GM12878 (cell line): ENCODE data around the gene MNT.

Source experiments
- DPF2 ChIP-seq: fragments of 450-650 bp; IDR thresholded peaks from 2 replicates; pipeline ENCODE4 v1.6.1; 2017; ENCODE audit warnings: mild to moderate bottlenecking
- POLR2A ChIP-seq: IDR thresholded peaks from 2 replicates; pipeline ENCODE4 v1.6.1; 2011; ENCODE audit warnings: low read depth, mild to moderate bottlenecking, low read length
- SMC3 ChIP-seq: IDR thresholded peaks from 2 replicates; pipeline ENCODE4 v1.6.1; 2011; ENCODE audit warnings: low read length, improper control_type of control experiment, borderline replicate concordance
- SUZ12 ChIP-seq: fragments of 200-600 bp; sonication (generic); IDR thresholded peaks from one replicate; pipeline ENCODE4 v1.6.1; 2018; ENCODE audit warnings: antibody characterized with exemption, mild to moderate bottlenecking; ENCODE audit not compliant: unreplicated experiment
- ZZZ3 ChIP-seq: IDR thresholded peaks from 2 replicates; pipeline ENCODE4 v1.6.1; 2011; ENCODE audit warnings: low read depth; ENCODE audit not compliant: control insufficient read depth, insufficient read length
- TF ChIP-seq, protein P1 (sequence below), 3 experiments: IDR thresholded peaks in 2 of 3; conservative IDR thresholded peaks in 1 of 3; 2 replicates each; pipeline ENCODE4 v1.5.1; 2011; ENCODE audit warnings: low read depth in 3 of 3, low read length in 3 of 3, mild to moderate bottlenecking in 3 of 3, control low read depth in 2 of 3, moderate library complexity in 2 of 3, inconsistent platforms in 1 of 3, mixed read lengths in 1 of 3; ENCODE audit not compliant: control insufficient read depth in 2 of 3, insufficient read depth in 1 of 3; ENCODE audit errors: extremely low read depth in 1 of 3
- TF ChIP-seq, protein P2 (sequence below): IDR thresholded peaks from 2 replicates; pipeline ENCODE4 v1.6.1; 2012; ENCODE audit warnings: low read depth, low read length, improper control_type of control experiment

DNA sequence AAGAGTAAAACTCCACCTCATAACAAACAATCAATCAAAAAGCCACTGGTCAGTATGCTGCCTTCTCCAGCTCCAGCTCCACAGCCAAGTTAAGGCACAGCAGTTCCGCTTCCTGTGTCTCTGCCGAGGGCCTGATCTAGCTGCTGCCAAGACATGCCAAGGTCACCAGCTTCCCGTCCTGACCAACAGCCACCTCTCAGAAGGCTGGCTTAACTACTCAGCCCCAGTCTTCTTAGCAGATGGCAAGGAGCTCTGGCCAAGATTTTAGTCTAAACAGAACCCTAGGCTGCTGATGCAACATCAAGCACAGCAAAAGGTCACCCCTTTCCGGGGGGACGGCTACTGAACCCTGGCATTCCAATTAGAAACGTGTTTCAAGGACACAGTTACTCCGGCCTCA, 17.7 kb upstream of the MNT start:
- TF ChIP-seq, protein P1, sequence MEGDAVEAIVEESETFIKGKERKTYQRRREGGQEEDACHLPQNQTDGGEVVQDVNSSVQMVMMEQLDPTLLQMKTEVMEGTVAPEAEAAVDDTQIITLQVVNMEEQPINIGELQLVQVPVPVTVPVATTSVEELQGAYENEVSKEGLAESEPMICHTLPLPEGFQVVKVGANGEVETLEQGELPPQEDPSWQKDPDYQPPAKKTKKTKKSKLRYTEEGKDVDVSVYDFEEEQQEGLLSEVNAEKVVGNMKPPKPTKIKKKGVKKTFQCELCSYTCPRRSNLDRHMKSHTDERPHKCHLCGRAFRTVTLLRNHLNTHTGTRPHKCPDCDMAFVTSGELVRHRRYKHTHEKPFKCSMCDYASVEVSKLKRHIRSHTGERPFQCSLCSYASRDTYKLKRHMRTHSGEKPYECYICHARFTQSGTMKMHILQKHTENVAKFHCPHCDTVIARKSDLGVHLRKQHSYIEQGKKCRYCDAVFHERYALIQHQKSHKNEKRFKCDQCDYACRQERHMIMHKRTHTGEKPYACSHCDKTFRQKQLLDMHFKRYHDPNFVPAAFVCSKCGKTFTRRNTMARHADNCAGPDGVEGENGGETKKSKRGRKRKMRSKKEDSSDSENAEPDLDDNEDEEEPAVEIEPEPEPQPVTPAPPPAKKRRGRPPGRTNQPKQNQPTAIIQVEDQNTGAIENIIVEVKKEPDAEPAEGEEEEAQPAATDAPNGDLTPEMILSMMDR (IDR thresholded peaks at IDR 0.05 in 2 of 3, conservative IDR thresholded peaks at IDR 0.05 in 1 of 3; ENCODE audit: control insufficient read depth in 2 of 3, extremely low read depth in 1 of 3, insufficient read depth in 1 of 3, low read depth in 3 of 3, low read length in 3 of 3) = no peak
- TF ChIP-seq DPF2 = no peak
- TF ChIP-seq, protein P2, sequence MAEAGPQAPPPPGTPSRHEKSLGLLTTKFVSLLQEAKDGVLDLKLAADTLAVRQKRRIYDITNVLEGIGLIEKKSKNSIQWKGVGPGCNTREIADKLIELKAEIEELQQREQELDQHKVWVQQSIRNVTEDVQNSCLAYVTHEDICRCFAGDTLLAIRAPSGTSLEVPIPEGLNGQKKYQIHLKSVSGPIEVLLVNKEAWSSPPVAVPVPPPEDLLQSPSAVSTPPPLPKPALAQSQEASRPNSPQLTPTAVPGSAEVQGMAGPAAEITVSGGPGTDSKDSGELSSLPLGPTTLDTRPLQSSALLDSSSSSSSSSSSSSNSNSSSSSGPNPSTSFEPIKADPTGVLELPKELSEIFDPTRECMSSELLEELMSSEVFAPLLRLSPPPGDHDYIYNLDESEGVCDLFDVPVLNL = no peak
- no peak for TF ChIP-seq ZZZ3
- no peak for TF ChIP-seq SMC3
- no peak for TF ChIP-seq SUZ12
- no peak for TF ChIP-seq POLR2A
